Esophagus muscularis mucosa (tissue), 4 donors: ENCODE results near the gene FANCE. TPM values are rescaled to one million over a fixed set of nuclear protein-coding genes. Genes with fewer than 3 reads are reported as not detected.

Experiments used
- DNase-seq: peaks from one replicate; pipeline ENCODE4 v3.0.0-alpha.2; 2017; ENCODE audit errors: extremely low spot score
- H3K27ac ChIP-seq, 4 donors: fragments of 200-600 bp; sonication (generic); replicated peaks in 1 of 4; 1 replicate in 3 of 4; 2 replicates in 1 of 4; pipeline ENCODE4 v1.5.1; 2016 to 2019; ENCODE audit warnings: mild to moderate bottlenecking in 1 of 4
- H3K27me3 ChIP-seq, 4 donors: fragments of 200-600 bp; sonication (generic); one replicate each; pipeline versions ENCODE4 v1.5.1 to v1.6.0; 2016 to 2019
- H3K36me3 ChIP-seq, 4 donors: fragments of 200-600 bp; sonication (generic); one replicate each; pipeline ENCODE4 v1.5.1; 2016 to 2019
- H3K4me1 ChIP-seq, 4 donors: fragments of 200-600 bp; sonication (generic); one replicate each; pipeline ENCODE4 v1.5.1; 2016 to 2019
- H3K4me3 ChIP-seq, 4 donors: fragments of 200-600 bp; sonication (generic); 1 replicate in 2 of 4; 2 replicates in 2 of 4; pipeline ENCODE4 v1.5.1; 2016 to 2019; ENCODE audit warnings: mild to moderate bottlenecking in 4 of 4, moderate library complexity in 1 of 4
- H3K9me3 ChIP-seq, 4 donors: fragments of 200-600 bp; sonication (generic); 1 replicate in 3 of 4; 2 replicates in 1 of 4; pipeline ENCODE4 v1.5.1; 2016 to 2019
- CTCF ChIP-seq, 3 experiments: fragments of 200-600 bp in 2 of 3; fragments of 450-650 bp in 1 of 3; sonication (generic) in 2 of 3; IDR thresholded peaks; one replicate each; pipeline ENCODE4 v1.5.1; 2017 to 2019; ENCODE audit warnings: antibody characterized with exemption in 3 of 3, mild to moderate bottlenecking in 2 of 3, moderate library complexity in 1 of 3
- EP300 ChIP-seq: sonication (generic); formaldehyde crosslinking; IDR thresholded peaks from one replicate; pipeline ENCODE4 v1.6.1; 2017; ENCODE audit warnings: antibody characterized with exemption
- POLR2A ChIP-seq: fragments of 450-650 bp; IDR thresholded peaks from one replicate; pipeline ENCODE4 v1.6.1; 2017; ENCODE audit warnings: antibody characterized with exemption, moderate library complexity, mild to moderate bottlenecking, low read depth
- POLR2AphosphoS5 ChIP-seq, 2 donors: sonication (generic); formaldehyde crosslinking; IDR thresholded peaks; one replicate each; pipeline ENCODE4 v1.6.1; 2017; ENCODE audit warnings: antibody characterized with exemption in 2 of 2
- WGBS: methylation state at CpG from one replicate; pipeline ENCODE4 v1.1.5; 2018; 5-methylcytosine and 5-hydroxymethylcytosine counted together
- intact Hi-C: fragments of 100-400 bp; cut with DNase I; formaldehyde crosslinking; loops from one replicate; pipeline ENCODE4 v1.15.1; 2023
- total RNA-seq, 4 donors: library from RNA; depleted of rRNA; stranded (reverse); fragments of >200 nt; gene quantifications; one replicate each; pipeline versions ENCODE4 v1.1.0 to v1.2.1, GENCODE V29; 2016

The FANCE gene
- 1 to 10 TPM; 1.7 to 6.3 (median 5.0) TPM for total RNA-seq

- no peaks in the 10 kb centered on the region for H3K9me3 ChIP-seq
- H3K4me3 ChIP-seq: peak within 1 kb of the TSS; percentile 67 to 82 (median 70)
- intact Hi-C loops: no loop called here
- peak; percentile 98 for DNase-seq
- H3K36me3 ChIP-seq: peaks cover 0 to 21% (median 18%) of the 10 kb centered on the region in 4 donors
- peak within 1 kb of the TSS; percentile 74 to 80 (median 80) for H3K27ac ChIP-seq
- H3K4me1 ChIP-seq: peaks cover 23 to 42% (median 33%) of the 10 kb centered on the region in 4 donors
- TF ChIP-seq POLR2AphosphoS5 (IDR thresholded peaks at IDR 0.05): peak; percentile 62 to 84
- TF ChIP-seq EP300: no peak
- TF ChIP-seq CTCF (IDR thresholded peaks at IDR 0.05): no peak
- H3K27me3 ChIP-seq: no peaks in the 10 kb centered on the region
- 1% methylated on average over 33 of the region's 87 CpGs for WGBS
Measured at GRCh38 chr6:35452183-35453090, at the start of gene FANCE. Gene FANCE, plus strand, starts transcription at chr6:35452338. Its CDS starts 208 bp downstream, at chr6:35452546.

GRCh38 chr6:35402856-35403191 lies 49.3 kb upstream of the FANCE start:
- DNase-seq: no peak
- no peak overlapping the region for H3K27ac ChIP-seq
- H3K4me1 ChIP-seq: peaks cover 0 to 4% (median 0%) of the 10 kb centered on the region in 4 donors
- 98% methylated on average over 5 of the region's 5 CpGs for WGBS
- intact Hi-C loops: no loop called here
- no peaks in the 10 kb centered on the region for H3K27me3 ChIP-seq
- H3K9me3 ChIP-seq: no peaks in the 10 kb centered on the region
- TF ChIP-seq EP300 (no peak), CTCF (IDR thresholded peaks at IDR 0.05) (no peak), POLR2A (no peak), POLR2AphosphoS5 (IDR thresholded peaks at IDR 0.05) (no peak)
- H3K36me3 ChIP-seq: no peaks in the 10 kb centered on the region
- H3K4me3 ChIP-seq: no peak overlapping the region

- Histone ChIP-seq H3K9me3 (no peaks in the 10 kb centered on the region), H3K4me1 (peaks cover 0 to 4% (median 0%) of the 10 kb centered on the region in 4 donors), H3K27ac (no peak overlapping the region), H3K36me3 (no peaks in the 10 kb centered on the region), H3K27me3 (no peaks in the 10 kb centered on the region), H3K4me3 (no peak overlapping the region)
- intact Hi-C loops: no loop called here
- DNase-seq: no peak
- 95% methylated on average over 8 of the region's 8 CpGs for WGBS
- TF ChIP-seq POLR2AphosphoS5 (IDR thresholded peaks at IDR 0.05) (no peak), EP300 (no peak), CTCF (IDR thresholded peaks at IDR 0.05) (no peak), POLR2A (no peak)
Measured at GRCh38 chr6:35403544-35404442, 48.3 kb upstream of the FANCE start.

- WGBS: 90% methylated on average over 19 of the region's 20 CpGs
- Histone ChIP-seq H3K27me3 (no peaks in the 10 kb centered on the region), H3K36me3 (peaks cover 0 to 17% (median 14%) of the 10 kb centered on the region in 4 donors), H3K4me3 (no peak overlapping the region), H3K4me1 (no peaks in the 10 kb centered on the region), H3K9me3 (no peaks in the 10 kb centered on the region), H3K27ac (no peak overlapping the region)
- DNase-seq: no peak
- TF ChIP-seq POLR2A (no peak), EP300 (no peak), POLR2AphosphoS5 (IDR thresholded peaks at IDR 0.05) (no peak), CTCF (IDR thresholded peaks at IDR 0.05) (no peak)
- intact Hi-C loops: no loop called here
Measured at GRCh38 chr6:35406711-35407485, 45.2 kb upstream of the FANCE start.
